ENCODE data around the gene RABGAP1. TPM values are rescaled to one million over a fixed set of nuclear protein-coding genes. Genes with fewer than 3 reads are reported as not detected.

RABGAP1 gene
- total RNA-seq, 2 experiments from 2014 or later, result 20.6 to 24.9 TPM

DNA sequence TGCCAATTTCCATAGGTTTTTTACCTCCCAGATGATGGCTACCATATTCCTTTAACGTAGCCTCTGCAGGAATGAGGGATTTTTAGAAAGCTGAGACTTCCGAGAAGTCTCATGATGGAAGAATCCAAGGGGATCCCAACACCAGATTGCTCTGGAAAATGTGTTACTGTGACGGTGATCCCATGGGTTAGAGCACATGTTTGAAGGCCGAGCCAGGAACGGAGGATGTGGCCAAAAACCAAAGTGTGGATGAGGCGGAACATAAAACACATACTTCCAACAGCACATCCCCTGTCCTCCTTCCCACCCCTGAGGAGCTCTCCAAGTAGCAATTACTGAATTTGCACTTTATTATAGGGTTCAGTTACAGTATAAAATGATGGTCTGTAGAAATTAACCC lies 175.2 kb downstream of the RABGAP1 start:
- H3K27ac ChIP-seq (ENCODE audit: low read depth in 1 of 2, low read length in 2 of 2), result no peak overlapping the region
- no peak overlapping the region for H3K4me3 ChIP-seq (ENCODE audit: low read length)
- H3K27me3 Mint-ChIP-seq, result no peaks in the 10 kb centered on the region
- H3K9me3 ChIP-seq (ENCODE audit: control insufficient read depth in 1 of 2, insufficient read depth in 1 of 2, low read length in 2 of 2), result no peaks in the 10 kb centered on the region
- ChIA-PET POLR2A (no interaction called here), CTCF (no interaction called here)
- TF ChIP-seq, protein P1, sequence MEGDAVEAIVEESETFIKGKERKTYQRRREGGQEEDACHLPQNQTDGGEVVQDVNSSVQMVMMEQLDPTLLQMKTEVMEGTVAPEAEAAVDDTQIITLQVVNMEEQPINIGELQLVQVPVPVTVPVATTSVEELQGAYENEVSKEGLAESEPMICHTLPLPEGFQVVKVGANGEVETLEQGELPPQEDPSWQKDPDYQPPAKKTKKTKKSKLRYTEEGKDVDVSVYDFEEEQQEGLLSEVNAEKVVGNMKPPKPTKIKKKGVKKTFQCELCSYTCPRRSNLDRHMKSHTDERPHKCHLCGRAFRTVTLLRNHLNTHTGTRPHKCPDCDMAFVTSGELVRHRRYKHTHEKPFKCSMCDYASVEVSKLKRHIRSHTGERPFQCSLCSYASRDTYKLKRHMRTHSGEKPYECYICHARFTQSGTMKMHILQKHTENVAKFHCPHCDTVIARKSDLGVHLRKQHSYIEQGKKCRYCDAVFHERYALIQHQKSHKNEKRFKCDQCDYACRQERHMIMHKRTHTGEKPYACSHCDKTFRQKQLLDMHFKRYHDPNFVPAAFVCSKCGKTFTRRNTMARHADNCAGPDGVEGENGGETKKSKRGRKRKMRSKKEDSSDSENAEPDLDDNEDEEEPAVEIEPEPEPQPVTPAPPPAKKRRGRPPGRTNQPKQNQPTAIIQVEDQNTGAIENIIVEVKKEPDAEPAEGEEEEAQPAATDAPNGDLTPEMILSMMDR (IDR thresholded peaks at IDR 0.05), result no peak
- H3K4me1 ChIP-seq (ENCODE audit: insufficient read depth, low read length), result peaks cover 16% of the 10 kb centered on the region
- no peaks in the 10 kb centered on the region for H3K27me3 ChIP-seq (ENCODE audit: control insufficient read depth in 1 of 2, insufficient read depth in 2 of 2, low read length in 2 of 2)
- no peaks in the 10 kb centered on the region for H3K9me3 Mint-ChIP-seq
- peaks cover 24% of the 10 kb centered on the region for H3K4me1 Mint-ChIP-seq (ENCODE audit: low read depth)
- DNase-seq (no peak), ATAC-seq (ENCODE audit: poor library complexity) (no peak)
- H3K27ac Mint-ChIP-seq, result no peak overlapping the region
- peaks cover 9% of the 10 kb centered on the region for H3K36me3 ChIP-seq (ENCODE audit: insufficient read depth, low read length)
- no peak overlapping the region for H3K4me3 Mint-ChIP-seq
- intact Hi-C loops (cut with DNase I, micrococcal nuclease), result no loop called here
- H3K36me3 Mint-ChIP-seq (ENCODE audit: low read depth), result peaks cover 11% of the 10 kb centered on the region

DNA sequence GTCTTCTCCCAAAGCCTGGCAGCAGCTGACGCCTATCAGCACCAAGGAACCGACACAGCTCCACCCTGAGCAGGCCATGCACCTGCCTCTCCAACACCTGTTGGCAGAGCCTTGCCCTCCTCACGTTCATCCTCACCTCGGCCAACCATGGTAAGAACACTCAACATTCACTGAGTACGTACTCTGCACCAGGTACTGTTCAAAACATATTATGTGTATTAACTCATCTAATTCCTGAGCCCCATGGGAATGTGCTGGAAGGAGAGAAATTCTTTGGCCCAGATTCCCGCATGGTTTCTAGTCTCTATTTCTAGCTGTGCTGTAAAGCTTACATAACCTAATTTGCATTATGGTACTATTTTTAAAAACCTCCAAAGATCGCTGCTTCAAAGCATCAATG lies 178.7 kb downstream of the RABGAP1 start:
- H3K36me3 Mint-ChIP-seq (ENCODE audit: low read depth), result peaks cover 38% of the 10 kb centered on the region
- no peaks in the 10 kb centered on the region for H3K9me3 Mint-ChIP-seq
- CTCF ChIA-PET, result interaction anchor here (0.6 kb wide), 2 partner anchors 115 to 118 kb away, joined by 3 to 4 read pairs; no protein-coding TSS in a partner anchor

GRCh38 chr9:123120131-123120530 lies 179.3 kb downstream of the RABGAP1 start:
- ATAC-seq (ENCODE audit: poor library complexity) (no peak), DNase-seq (no peak)
- ChIA-PET CTCF (interaction anchor here (0.6 kb wide), 1 partner anchor 114 kb away, joined by 3 read pairs; no protein-coding TSS in a partner anchor), POLR2A (no interaction called here)
- TF ChIP-seq, protein P1 (IDR thresholded peaks at IDR 0.05), result no peak
- Mint-ChIP-seq H3K4me3 (no peak overlapping the region), H3K27me3 (no peaks in the 10 kb centered on the region), H3K36me3 (ENCODE audit: low read depth) (peaks cover 36% of the 10 kb centered on the region), H3K4me1 (ENCODE audit: low read depth) (no peaks in the 10 kb centered on the region), H3K9me3 (no peaks in the 10 kb centered on the region), H3K27ac (no peak overlapping the region)
- H3K27ac ChIP-seq (ENCODE audit: low read depth in 1 of 2, low read length in 2 of 2), result no peak overlapping the region
- H3K9me3 ChIP-seq (ENCODE audit: control insufficient read depth in 1 of 2, insufficient read depth in 1 of 2, low read length in 2 of 2), result no peaks in the 10 kb centered on the region
- intact Hi-C loops (cut with DNase I, micrococcal nuclease), result no loop called here
- H3K36me3 ChIP-seq (ENCODE audit: insufficient read depth, low read length), result peaks cover 6% of the 10 kb centered on the region
- no peaks in the 10 kb centered on the region for H3K4me1 ChIP-seq (ENCODE audit: insufficient read depth, low read length)
- no peak overlapping the region for H3K4me3 ChIP-seq (ENCODE audit: low read length)
- no peaks in the 10 kb centered on the region for H3K27me3 ChIP-seq (ENCODE audit: control insufficient read depth in 1 of 2, insufficient read depth in 2 of 2, low read length in 2 of 2)

More for the DNA sequence above, 178.7 kb downstream of the RABGAP1 start:
- H3K4me3 ChIP-seq (ENCODE audit: low read length), result no peak overlapping the region
- DNase-seq, result no peak
- Mint-ChIP-seq H3K27ac (no peak overlapping the region), H3K27me3 (no peaks in the 10 kb centered on the region), H3K4me1 (ENCODE audit: low read depth) (no peaks in the 10 kb centered on the region), H3K4me3 (no peak overlapping the region)
- ATAC-seq (ENCODE audit: poor library complexity), result no peak
- H3K27ac ChIP-seq (ENCODE audit: low read depth in 1 of 2, low read length in 2 of 2), result no peak overlapping the region
- no peaks in the 10 kb centered on the region for H3K27me3 ChIP-seq (ENCODE audit: control insufficient read depth in 1 of 2, insufficient read depth in 2 of 2, low read length in 2 of 2)
- no peaks in the 10 kb centered on the region for H3K4me1 ChIP-seq (ENCODE audit: insufficient read depth, low read length)
- no peaks in the 10 kb centered on the region for H3K9me3 ChIP-seq (ENCODE audit: control insufficient read depth in 1 of 2, insufficient read depth in 1 of 2, low read length in 2 of 2)
- peaks cover 6% of the 10 kb centered on the region for H3K36me3 ChIP-seq (ENCODE audit: insufficient read depth, low read length)
- TF ChIP-seq, protein P1 (IDR thresholded peaks at IDR 0.05), result no peak
- intact Hi-C loops (cut with DNase I, micrococcal nuclease), result no loop called here
- POLR2A ChIA-PET, result interaction anchor here (0.6 kb wide), 1 partner anchor 232 kb away, joined by 3 read pairs; no protein-coding TSS in a partner anchor
